HG02885 (cell line): ENCODE results near the gene POLE.

ENCODE experiments used
- ATAC-seq: cut with Tn5 transposase; IDR thresholded peaks from one replicate; pipeline ENCODE4 v1.9.1; 2021; ENCODE audit warnings: mild to moderate bottlenecking; ENCODE audit not compliant: unreplicated experiment, poor library complexity

POLE gene

GRCh38 chr12:132586929-132587328, 100.2 kb downstream of the POLE start:
- no peak for ATAC-seq

- ATAC-seq, result no peak
Observed at GRCh38 chr12:132585177-132585576, 102.0 kb downstream of the POLE start.

DNA sequence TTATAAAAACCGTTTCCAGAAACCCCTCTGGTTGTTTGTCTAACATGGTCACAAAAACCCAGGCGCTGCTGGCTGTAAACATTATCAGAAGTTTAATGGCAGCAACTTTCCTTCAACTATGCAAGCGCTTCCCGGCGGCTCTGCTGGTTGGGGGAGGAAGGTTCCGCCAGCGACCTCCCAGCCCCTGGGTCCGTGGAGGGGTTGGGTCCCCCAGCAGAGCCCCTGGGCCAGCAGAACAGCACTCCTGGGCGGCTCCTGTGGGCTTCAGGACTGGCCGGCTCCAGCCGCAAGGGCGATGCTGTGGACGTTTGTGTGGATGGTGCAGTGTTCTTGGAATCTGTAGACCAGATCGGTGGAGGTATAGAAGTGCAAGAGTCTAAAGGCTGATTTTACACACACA, 102.7 kb downstream of the POLE start:
- no peak for ATAC-seq

GRCh38 chr12:132583736-132584135, 103.4 kb downstream of the POLE start:
- ATAC-seq, result no peak

GRCh38 chr12:132583411-132583710, 103.8 kb downstream of the POLE start:
- ATAC-seq, result no peak

DNA sequence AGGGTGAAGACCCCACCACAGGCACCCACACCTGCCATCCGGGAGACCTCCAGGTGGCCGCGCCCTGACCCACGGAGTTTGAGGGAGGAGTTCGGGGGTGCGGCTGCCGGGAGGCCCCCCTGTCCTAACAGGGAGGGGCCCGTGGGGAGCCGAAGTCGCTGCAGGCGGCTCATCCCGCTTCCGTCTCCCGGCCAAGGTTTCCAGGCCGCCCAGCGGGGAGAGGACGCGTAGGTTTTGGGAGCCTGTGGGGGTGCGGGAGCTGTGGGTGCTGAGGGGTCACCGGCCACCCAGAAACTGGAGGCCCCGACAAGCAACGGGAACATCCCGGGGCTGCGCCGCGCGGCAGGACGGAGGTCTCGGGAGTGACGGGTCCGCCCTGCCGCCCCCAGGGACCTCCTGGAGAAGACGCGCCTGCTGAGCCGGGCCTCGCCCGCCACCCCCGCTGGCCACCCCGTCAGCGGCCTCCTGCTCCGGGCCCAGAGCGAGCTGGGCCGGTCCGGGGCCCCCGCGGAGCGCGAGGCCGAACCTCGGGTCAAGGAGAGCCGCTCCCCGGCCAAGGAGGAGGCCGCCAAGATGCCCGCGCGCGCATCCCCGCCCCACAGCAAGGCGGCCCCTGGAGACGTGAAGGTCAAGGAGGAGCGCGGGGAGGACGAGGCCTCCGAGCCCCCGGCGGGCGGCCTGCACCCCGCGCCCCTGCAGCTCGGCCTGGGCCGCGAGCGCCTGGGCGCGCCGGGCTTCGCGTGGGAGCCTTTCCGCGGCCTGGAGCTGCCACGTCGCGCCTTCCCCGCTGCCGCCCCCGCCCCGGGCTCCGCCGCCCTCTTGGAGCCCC, 104.3 kb downstream of the POLE start:
- no peak for ATAC-seq

DNA sequence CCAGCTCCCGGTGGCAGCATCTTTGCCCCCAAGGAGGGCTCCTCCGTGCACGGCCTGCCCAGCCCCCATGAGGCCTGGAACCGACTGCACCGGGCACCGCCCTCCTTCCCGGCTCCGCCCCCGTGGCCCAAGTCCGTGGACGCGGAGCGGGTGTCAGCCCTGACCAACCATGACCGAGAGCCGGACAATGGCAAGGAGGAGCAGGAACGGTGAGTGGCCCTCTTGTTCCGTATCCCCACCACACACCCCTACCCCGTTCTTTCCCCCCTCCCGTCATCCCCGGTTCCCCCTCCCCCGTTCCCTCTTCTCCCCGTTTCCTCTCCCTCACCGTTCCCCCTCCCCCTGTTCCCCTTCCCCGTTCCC, 105.1 kb downstream of the POLE start:
- ATAC-seq, result no peak

DNA sequence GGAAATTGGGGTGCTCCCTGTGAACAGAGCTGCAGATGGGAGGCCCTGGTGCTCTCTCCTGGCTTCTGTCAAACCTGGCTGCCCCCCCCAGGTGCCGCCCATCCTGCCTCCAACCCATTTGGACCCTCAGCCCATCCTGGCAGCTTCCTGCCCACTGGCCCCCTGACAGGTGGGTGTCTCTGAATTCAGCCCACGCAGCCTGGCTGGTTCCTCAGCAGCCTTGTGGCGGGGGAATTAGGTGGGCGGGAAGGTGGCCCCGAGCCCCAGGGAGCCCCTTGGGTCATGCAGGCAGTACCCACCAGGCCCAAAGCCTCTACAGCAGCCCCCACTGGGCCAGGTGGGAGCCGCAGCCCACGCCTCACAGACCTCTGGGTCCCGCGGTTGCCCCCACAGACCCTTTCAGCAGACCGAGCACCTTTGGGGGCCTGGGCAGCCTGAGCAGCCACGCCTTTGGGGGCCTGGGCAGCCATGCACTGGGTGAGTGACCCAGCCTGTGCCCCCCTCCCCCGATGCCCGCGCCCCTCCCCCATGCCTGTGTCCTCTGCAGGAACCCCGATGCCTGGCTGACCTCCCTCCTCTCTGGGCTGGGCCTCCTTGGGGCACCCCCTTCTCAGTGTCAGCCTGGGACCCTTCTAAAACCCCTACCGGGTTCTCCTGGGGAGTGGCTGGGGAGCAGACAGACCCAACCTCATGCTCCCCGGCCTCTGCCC, 105.6 kb downstream of the POLE start:
- no peak for ATAC-seq

DNA sequence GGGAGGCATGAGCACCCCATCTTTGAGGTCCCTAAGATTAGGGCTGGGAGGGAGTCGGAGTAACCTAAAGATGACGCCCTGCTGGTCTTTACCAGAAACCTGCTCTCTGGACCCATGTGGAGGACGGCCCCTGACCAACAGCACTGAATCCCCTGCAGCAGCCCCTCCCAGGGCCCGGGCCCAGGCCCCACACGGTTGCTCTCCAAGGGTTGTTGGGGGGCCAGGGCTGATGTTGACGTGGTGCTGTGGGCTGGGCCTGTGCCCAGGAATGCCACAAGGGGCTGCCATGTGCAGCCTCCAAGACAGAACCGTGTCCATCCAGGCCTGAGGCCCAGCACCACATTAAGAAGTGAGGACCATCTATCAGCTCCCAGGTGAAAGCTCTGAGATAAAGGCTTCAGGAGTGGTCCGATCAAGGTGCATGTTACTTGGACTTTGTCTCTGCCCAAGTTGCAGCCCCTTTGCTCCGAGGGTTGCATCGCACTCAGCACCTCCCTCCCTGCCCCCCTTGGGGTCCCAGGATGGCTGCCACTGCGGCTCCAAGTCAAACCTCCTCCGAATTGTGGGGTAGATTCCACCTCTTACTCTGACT, 106.3 kb downstream of the POLE start:
- no peak for ATAC-seq

GRCh38 chr12:132579744-132580143, 107.4 kb downstream of the POLE start:
- ATAC-seq, result no peak

GRCh38 chr12:132578826-132579225, 108.3 kb downstream of the POLE start:
- no peak for ATAC-seq

GRCh38 chr12:132578118-132578517, 109.0 kb downstream of the POLE start:
- no peak for ATAC-seq

DNA sequence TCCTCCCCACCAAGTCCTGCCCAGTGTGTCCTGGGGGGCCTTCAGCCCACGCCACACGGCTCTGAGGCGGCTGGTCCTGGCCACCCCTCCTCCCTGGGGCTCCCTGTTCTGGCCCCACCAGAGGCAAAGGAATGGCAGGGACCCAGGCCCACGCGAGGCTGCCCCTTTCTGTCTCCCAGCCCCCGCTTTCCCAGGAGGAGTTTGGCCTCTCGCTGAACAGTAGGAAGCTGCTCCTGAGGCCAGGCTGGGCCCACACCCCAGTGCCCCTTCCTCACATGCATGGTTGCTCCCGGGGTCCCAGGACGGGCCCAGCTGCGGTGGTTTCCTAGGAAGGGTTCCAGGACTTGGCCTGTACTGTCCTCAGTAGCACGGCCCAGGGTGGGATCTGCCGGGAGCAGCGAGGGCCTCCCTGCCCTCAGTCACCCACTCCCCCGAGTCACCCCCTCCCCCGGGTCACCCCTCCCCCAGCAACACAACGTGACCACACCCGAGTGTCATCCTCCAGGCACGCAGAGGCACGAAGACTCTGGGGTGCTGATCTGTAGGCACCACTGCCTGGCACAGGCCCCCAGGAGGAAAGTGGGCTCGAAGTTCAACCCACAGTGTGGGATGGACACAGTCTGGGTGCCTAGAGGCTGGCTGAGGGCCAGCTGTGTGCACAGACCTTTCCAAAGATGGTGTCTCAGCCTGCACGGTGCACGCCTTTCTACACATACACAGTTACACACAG, 109.8 kb downstream of the POLE start:
- no peak for ATAC-seq

DNA sequence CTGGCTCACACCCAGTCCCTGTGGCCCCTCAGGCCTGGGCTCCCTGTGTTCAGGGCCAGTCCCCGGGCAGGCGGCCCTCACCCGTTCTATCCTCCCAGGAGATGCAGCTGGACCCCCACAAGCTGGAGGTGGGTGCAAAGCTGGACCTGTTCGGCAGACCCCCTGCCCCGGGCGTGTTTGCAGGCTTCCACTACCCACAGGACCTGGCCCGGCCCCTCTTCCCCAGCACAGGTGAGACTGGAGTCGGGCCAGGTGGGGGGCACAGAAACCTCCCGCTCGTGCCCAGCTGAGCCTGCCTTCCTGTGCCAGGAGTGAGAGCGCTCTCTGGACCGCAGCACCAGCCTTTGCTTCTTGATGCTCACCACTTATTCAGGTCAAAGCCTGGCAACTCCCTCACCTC, 110.4 kb downstream of the POLE start:
- no peak for ATAC-seq

- ATAC-seq, result no peak
Observed at GRCh38 chr12:132575661-132576060, 111.5 kb downstream of the POLE start.

DNA sequence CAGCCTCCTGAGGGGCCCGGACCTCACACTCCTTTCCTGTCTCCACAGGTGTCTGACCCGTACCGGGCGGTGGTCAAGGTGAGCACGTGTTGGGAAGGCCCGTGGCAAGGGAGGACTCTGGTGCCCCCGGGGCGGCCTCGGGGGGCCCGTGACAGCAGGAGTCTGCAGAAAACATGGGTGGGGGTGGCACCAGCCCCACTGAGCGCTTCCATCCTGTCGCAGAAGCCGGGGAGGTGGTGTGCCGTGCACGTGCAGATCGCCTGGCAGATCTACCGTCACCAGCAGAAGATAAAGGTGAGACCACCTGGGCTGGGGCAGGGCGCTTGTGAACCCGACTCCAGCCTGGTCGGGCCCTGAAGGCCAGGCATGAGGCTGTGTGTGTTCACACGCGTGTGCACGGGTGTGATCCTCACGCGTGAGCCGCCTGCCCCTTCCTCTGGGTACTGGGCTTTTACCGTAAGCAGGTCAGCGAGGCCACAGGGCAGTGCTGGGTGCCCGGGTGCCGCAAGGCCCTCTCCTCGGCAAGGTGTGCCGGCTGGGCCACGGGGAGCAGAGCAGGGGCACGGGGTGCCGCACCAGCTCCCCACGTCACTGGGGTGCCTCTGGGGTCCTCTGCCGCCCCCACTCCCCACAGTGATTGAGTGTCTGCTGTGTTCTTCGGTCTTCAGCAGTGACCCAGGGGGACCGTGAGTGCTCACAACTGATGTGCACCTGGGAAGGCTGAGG, 112.7 kb downstream of the POLE start:
- no peak for ATAC-seq
